Stimulated activated CD4-positive, alpha-beta T cell treated with anti-CD3 and anti-CD28 coated beads, TNF-alpha, amount 100 ng/mL, for 24 hours (primary cell): ENCODE data around the gene PDE4C.
A peak's percentile ranks its signal among the peaks of the same experiment; 100 is the strongest.
"Not testable (repeated sequence)": the region's sequence is repeated elsewhere in the genome, so short reads cannot be mapped to it uniquely, and the experiment has no call there.

Experiments used
- DNase-seq, 3 experiments: peaks; one replicate each; pipeline ENCODE4 v3.0.0-alpha.2; 2020; ENCODE audit warnings: low read depth in 3 of 3

The PDE4C gene

DNA sequence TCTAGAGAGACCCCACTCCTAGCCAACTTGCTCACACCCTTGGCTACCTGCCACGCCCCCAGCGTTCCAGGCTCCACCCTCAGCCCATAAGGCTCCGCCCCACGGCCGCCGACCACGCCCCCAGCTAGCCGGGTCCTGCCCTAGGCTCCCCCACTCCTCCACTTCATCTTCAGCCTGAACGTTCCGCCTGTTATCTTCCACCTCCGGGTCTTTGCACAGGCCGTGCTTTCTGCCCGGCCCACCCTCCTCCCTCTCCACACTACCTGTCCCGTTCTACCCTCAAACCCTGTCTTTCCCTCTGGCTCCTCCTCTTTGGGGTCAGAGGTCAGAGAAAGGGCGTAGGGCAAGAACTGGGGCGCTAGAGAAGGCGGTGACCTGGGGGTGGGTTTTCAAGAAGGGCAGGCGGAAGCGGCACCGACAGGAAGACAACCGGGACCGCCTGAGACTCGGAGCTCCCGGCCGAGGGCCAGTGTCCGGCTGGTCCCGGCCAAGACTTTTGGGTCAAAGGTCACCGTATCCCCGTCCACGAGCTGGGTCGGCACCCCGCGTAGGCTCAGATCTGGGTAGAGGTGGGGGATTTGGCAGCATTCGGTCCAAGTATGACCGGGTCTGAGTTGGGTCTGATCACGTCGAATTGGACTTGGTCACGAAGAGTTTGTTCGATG lies 2.2 kb downstream of the PDE4C start:
- DNase-seq: peak in 1 of 3 experiments; percentile 42

DNA sequence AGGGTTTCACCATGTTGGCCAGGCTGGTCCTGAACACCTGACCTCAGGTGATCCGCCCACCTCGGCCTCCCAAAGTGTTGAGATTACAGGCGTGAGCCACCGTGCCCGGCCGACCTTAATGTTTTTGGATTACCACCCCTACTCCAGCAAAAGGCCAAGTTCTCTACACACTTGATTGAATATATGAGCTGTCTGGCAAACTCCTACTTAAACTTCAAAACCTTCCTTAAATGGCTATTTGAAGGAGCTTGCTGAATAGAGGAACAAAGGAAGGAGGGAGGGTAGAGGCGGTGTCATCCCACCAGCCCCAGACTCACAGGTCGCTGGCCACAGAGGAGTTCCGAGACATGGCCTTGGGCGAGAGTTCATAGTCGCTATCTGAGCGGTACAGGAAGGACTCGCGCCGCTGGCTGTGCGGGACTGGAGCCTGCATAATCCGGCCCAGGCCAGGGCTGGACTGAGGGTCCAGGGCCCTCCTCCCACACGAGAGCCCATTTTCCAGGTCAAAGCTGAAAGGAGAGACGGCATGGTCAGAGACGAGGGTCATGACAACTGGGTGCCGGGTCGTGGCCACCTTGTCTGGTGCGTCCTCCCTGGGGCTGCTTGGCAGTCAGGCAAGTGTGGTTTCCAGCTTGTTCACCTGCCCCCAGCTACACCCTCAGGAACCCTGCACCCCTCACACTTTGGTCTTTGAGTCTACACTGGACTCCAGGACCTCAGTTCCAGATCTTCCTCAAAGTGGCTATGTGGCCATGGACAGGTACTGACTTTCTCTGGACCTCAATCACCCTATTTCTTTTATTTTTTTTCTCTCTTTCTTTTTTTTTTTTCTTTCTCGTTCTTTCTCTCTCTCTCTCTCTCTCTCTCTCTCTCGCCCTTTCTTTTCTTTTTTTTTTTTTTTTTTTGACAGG lies 4.2 kb downstream of the PDE4C start:
- no peak for DNase-seq

DNA sequence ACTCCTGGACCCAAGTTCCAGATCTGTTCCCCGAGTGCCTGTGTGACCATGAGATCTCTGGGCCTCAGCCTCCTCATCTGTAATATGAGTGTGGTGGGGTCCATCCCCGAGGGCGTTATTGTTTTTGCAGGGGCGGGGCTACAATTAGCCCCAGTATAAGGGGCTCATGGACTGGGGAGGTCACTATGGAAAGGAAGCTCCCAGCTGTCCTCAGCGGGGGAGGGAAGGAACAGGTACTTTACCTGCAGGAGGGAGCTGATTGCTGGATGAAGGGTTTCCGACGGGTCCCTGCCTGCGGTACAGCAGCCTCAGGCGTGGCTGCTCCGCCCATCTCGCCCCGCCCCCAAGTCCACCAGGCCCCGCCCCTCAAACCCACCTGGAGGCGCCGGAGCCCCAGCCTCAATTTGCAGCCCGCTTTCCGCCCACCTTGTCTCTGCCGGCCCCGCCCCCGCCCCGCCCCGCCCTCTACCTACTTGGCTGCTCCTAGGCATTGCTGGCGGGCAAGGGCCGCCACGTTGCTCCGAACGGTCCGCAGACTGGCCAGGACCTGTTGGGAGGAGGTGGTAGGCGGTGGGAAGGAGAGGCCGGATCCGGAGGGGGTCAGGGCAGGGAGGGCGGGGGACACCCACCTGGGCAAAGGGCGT lies 5.5 kb downstream of the PDE4C start:
- no peak for DNase-seq

DNA sequence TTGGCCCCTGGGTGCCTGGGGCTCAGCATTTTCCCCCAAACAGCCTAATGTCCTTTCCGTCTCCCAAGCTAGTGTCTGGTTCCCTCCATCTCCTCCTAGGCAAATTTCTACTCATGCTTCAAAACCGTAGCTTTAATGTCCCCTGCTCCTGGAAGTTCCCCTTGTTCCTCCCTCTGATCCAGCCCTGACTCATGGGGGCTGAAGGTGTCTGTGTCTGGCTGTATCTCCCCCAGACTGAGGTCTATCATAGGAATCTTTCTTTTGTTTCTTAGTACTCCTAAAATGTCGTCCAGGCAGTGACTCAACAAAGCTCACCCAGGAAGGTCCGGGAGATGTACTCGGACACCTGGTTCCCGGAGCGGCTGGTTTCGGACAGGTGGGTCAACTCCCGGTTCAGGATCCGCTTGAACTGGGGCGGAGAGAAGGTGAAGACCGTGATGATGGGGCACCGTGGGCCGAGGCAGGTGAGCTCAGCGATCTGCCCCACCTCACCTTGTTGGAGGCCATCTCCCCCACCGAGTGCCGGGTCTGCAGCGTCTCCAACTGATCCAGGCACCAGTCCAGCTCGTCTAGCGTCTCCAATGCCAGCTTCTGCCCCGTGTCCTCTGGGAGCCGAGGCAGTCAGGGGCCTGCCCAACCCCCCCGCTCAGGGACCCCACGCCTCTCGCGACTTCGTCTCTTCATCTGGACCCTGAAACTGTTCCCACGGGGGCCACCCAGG lies 6.2 kb downstream of the PDE4C start:
- DNase-seq: no peak

DNA sequence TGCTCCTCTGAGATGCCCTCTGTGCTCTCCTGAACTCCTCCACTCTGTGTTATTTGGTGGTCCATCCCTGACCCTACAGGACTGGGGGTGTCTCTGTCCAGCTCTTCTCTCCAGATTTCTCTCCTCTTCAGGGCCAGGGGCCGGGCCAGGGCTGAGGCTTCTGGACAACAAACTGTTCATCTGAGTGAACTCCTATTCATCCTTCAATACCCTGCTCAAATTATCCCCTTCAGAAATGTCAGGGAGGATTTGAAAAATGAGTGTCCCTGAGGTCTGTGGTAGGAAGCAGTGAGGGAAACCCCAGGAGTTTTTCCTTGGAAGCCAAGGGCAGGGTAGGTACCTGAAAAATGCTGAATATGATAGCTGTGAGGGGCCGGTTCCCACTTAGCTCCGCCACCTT lies 7.6 kb downstream of the PDE4C start:
- DNase-seq: no peak

DNA sequence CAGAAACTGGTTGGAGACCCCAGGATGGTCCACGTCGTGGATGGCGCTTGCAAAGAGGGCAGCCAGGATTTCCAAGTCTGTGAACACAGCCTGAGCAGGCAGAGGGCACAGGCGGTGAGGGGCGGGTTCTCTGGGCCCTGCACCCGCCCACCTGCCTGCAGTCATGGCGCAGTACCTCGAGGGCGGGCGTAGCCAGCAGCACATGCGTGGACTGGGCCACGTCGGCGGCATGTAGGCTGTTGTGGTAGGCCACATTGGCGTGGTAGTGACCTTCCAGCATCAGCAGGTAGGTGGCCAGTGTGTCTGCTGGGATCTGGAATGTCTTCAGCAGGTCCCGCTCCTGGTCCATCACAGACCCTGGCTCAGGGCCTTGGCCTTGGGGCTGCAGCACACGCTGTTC lies 8.1 kb downstream of the PDE4C start:
- DNase-seq: no peak

DNA sequence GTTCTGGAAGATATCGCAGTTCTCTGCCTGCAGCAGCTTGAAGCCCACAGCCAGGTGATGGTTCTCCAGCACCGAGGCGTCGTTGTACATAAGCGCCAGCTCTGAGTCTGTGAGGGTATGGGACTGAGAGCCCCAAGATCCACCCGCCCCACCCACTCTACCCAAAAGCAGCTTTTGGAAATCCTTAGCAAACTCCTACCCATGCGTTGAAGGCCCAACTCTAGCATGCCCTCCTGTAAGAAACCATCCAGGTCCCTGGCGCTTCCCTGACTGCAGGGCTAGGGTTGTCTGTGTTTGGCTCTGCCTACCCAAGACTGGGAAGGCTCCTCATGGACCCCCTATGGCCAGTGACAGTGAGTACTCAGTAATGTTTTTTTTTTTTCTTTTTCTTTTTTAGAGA lies 9.4 kb downstream of the PDE4C start:
- DNase-seq: no peak

DNA sequence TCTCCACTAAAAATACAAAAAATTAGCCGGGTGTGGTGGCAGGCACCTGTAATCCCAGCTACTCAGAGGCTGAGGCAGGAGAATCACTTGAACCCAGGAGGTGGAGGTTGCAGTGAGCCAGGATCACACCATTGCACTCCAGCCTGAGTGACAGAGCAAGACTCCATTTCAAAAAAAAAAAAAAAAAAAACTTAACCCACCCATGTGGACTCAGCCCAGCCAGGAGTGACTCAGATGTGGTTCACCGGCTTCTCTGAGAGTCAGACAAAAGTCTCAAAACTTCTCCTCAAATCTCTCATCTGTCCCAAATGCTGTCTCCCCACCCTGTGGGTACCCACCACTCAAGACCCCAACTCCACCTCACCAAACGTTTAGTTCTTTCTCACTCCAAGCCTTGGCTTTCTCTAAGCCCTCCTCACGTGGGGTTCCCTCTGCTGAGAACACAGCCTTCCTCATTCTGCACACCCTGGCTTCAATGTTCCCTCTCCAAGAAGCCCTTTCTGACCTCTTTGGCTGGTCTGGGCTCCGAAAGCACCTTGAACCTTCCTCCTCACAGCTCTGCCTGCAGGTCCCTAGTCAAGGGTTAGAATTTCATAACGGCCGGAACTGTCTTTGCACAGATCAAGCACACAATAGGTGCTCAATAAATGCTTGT lies 11.3 kb downstream of the PDE4C start:
- no peak for DNase-seq

DNA sequence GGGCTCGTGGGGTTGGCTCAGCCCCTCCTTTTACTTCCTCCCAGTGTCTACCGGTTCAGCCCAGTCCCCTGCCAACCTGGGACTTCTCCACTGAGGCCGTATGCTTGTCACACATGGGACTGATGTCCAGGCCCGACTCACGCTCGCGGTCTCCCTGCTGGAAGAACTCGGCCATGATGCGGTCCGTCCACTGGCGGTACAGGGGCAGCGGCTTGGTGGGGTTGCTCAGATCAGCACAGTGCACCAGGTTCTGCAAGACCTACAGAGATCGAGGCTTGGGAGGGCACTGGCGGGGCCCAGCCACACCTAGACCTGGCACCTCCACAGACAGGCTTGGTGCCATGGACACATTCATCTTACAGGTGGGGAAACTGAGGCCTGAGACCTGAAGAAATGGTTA lies 14.6 kb downstream of the PDE4C start:
- DNase-seq: no peak

DNA sequence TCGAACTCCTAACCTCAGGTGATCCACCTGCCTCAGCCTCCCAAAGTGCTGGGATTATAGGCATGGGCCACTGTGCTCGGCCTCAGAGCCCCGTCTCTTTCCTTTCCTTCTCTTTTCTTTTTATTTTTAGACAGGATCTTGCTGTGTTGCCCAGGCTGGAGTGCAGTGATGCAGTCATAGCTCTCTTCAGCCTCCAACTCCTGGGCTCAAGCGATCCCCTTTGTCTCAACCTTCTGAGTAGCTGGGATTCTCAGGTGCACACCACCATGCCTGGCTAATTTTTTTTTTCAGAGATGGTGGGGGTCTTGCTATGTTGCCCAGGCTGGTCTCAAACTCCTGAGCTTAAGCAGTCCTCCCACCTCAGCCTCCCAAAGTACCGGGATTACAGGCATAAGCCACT lies 16.3 kb downstream of the PDE4C start:
- not testable (repeated sequence) for DNase-seq

DNA sequence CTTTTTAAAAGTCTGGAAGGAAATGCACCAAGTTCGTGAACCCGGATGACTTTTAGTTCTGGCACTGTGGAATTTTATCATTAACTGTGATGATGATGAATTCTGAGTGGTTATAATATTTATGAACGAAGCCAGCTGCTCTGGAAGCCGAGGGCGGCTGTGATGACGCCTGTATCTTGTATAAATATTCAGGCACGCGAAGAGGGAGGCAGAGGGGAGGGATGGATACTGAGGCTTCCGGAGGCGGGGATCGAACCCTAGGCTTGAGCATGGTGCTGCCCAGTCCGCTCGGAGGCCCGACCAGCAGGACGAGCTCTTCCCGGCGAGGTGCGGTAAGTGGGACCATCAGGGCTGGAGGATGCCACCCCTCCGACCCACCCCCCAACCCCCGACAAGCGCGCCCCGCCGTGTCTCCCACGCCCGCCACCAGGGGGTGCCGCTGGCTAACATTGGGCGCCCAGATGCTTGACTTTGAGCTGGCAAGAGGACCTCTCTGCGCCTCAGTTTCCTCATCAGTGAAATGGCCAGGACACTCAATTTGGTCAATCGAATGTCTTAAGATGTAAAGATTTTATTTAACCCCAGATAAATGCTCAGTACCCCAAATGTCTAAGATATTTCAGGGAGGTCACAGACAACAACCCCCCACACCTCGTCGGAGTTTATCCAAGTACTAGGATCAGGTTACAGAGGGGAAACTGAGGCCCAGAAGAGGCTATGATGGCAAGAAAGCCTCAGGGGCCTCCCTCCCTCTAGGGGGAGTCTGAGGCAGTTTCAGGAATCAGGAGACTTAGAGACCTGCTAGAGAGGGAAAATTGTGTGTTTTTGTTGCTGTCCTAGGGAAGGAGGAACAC lies 17.9 kb downstream of the PDE4C start:
- DNase-seq: peak in 1 of 3 experiments; percentile 55

DNA sequence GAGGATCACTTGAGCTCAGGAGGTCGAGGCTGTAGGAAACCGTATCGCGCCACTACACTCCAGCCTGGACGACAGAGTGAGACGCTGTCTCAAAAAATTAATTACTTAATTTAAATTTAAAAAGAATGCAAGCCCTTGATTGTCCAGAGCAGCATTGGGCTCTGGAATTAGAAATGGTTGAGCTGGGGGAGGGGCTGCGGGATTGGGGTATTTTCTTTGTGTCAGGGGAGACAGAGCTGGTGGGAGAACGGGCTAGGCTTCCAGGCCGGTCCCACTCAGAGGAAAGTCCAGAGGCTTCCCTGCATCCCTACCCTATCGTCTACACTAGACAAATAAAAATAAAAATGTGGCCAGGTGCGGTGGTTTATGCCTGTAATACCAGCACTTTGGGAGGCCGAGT lies 20.2 kb downstream of the PDE4C start:
- no peak for DNase-seq

DNA sequence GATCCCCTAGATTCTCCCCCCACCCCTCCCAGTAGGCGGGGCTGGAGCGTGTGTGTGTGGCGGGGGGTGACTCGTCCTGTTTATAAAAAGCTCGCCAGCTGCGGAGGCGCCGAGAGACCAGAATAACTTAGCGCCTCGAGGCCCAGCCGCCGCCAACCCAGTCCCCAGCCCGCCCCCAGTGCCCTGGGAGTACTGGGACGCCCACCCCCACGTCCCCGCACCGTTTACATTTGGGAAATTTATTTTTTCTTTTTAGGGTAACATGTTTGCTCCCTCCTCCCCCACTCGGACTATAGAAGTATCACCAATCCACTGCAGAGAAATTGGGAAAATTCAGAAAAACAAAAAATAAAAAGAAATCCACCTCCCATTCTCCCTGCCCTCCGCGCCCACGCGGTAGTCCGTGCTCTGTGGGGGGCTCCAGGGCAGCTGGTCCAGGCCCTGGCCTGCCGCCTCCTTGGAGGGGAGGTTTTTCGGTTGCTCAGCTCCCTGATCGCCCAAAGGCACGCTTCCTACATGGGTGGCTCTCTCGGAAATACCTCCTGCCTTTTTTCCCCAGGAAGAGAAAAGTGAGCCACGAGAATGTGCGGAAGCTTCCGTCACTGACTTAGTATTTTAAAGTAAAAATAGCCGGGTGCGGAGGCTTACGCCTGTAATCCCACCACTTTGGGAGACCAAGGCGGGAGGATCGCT lies 20.9 kb downstream of the PDE4C start:
- peak in 1 of 3 experiments; percentile 55 for DNase-seq

DNA sequence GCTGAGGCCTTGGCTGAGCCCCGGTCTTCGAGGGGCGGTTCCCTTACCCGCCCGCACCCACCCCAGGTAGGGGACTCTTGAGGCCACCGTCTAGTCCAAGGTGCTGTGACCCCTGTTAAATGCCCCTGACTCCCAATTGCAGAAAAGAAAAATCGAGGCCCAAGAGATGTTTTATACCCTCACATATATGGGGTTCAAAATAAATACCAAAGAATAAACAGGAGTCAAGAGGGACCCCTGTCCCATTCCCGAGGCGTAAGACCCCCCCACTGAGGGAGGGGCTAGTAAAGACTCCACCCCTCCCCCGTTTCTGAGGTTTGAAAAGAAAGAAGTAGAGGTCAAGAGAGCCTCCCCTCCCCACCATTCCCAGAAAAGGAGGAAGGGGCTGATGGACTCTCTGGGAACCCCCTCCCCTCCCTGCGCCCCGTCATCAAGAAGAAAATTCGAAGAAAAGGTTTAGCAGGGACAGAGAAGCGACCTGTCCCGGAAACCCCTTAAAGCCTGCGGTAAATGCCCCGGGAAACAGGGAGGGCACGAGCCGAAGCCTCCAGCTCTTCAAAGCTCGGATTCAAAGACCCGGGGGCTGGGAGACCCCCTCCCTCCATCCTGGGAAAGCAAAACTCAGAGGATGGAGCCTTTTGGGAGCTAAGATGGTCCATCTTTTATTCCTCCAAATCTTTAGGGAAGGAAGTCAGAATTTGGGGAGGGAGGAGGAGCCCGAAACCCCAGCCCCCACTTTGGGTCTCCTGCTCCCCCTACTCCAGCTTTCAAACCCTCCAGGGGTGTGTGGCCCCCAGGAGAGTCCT lies 21.6 kb downstream of the PDE4C start:
- DNase-seq: no peak

DNA sequence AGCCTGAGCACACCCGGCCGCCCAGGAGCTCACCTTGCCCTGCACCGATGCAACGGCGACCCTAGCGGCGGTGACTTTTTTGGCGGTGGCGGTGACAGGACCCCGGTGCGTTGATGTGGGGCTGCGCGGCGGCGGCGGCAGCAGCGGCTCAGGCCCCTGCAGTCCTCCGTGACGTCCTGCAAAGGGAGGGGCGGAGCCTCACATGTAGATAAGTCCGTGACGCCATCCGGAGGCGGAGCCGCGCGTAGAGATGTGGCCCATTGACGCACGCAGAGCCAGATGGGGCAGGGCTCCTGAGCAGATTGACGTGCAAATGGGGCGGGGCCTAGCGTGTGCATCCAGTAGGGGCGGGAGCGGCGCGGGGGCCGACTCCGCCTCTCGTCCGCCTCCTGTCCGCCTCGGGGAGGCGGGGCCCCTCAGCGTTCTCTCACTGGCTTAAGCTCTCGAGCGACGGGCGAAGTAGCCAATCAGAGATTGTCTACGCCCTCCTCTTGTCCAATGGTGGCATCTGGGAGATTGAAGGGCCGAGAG lies 22.3 kb downstream of the PDE4C start, which contains the start of gene RAB3A:
RAB3A (minus strand) TSS at position 180 of the 531 bp plus-strand sequence. CDS start 1,302 bp downstream, outside the sequence.
- peak; percentile 98 to 100 (median 99) for DNase-seq

DNA sequence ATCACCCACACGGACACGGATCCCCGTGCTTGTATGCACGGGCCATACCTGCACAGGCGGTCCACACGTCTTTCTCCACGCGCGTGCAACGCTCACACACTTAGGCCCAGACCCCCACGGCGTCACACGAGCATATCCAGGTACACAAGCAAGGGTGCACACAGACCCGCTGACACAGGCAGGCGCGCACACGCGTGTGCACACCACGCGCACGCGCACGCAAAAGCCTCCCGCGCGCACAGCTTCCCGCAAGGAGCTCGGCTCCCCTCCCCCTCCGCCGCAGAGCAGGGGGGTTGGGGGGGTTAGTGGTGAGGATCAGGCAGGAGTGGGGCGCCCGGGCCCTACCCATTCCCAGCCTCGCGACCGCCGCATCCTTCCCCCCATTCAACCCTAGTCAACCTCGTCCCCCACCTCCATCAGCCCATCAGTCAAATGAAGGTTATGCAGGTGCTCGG lies 22.8 kb downstream of the PDE4C start:
- DNase-seq: peak in 1 of 3 experiments; percentile 43

DNA sequence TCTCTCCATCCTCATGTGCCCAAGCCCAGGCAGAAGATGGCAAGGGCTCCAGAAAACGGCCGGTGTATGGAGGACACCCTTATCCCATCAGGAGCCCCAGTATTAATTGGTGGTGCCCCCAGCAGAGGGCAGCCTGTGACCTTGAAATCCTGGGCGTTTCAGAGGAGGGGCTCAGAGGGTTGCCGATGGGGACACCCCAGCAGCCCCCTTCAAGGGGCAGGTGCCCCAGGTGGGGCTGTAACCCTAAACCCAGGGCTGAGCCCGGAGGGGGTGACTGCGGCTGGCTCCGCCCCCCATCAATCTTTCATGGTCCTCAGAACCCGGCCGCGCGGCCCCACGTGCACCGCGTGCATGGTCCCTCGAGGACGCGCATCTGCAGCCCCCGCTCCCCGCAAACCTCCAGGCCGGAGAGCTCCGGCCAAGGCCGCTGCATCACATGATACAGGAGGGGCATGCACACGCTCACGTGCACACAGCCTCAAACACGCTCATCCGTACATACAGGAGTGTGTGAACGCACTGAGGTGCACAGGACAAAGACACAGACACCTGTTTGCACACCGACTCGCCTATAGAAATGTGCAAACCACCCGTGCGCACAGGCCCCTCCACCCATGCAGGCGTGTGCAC lies 23.3 kb downstream of the PDE4C start:
- no peak for DNase-seq

DNA sequence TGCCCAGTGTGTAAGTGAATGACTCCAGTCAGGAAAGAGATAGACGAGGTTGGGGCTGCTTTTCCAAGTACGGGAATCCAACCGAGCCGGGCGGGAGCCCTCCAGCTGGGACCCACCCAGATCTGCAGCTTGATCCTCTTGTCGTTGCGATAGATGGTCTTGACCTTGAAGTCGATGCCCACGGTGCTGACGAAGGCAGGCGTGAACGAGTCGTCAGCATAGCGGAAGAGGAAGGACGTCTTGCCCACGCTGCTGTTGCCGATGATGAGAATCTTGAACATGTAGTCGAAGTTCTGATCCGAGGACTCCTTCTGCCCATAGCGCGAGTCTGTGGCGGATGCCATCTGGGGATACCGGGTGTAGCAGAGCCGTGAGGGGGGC lies 23.9 kb downstream of the PDE4C start:
- no peak for DNase-seq
